ENCODE data around the gene LORICRIN. TPM values are rescaled to one million over a fixed set of nuclear protein-coding genes. Genes with fewer than 3 reads are reported as not detected.

LORICRIN gene
- total and polyA plus RNA-seq, 9 of the 15 experiments (the other 6 are each of a cell fraction or from before 2014, with no cell fraction given): not detected

- 0% methylated on average over 1 of the region's 1 CpG for WGBS (ENCODE audit: insufficient coverage, low coverage, missing lambda C conversion rate)
- in situ Hi-C loops (cut with MboI): no loop called here
- intact Hi-C loops (cut with micrococcal nuclease): no loop called here
- Histone ChIP-seq H3K79me2 (ENCODE audit: control insufficient read depth, insufficient read depth, low read length) (no peaks in the 10 kb centered on the region), H3K4me1 (replicated peaks in 1 of 2; ENCODE audit: control insufficient read depth in 2 of 2, insufficient read depth in 2 of 2, low read length in 2 of 2) (no peaks in the 10 kb centered on the region), H3K27me3 (ENCODE audit: control insufficient read depth in 2 of 2, insufficient read depth in 2 of 2, low read length in 2 of 2) (peaks cover 1 to 3% of the 10 kb centered on the region in 2 experiments; a peak in 4 of 5 replicates), H3K4me3 (no peak overlapping the region), H3K9me1 (ENCODE audit: control insufficient read depth, insufficient read depth, low read length) (no peaks in the 10 kb centered on the region), H2AFZ (ENCODE audit: low read depth, low read length) (no peak overlapping the region), H3K27ac (ENCODE audit: extremely low read depth, low read depth, low read length) (no peak overlapping the region), H3K9ac (ENCODE audit: insufficient read depth in 1 of 2, low read depth in 2 of 2, low read length in 2 of 2) (no peak overlapping the region), H3K4me2 (ENCODE audit: insufficient read depth, low read length) (no peak overlapping the region), H4K20me1 (replicated peaks; ENCODE audit: control insufficient read depth, insufficient read depth, low read length) (no peaks in the 10 kb centered on the region), H3K9me3 (replicated peaks; ENCODE audit: control insufficient read depth, insufficient read depth, low read depth, low read length) (no peaks in the 10 kb centered on the region), H3K36me3 (ENCODE audit: control insufficient read depth, insufficient read depth, low read length) (no peaks in the 10 kb centered on the region)
- DNase-seq (ENCODE audit: extremely low read depth in 1 of 4, low spot score in 3 of 4) (no peak), ATAC-seq (no peak), FAIRE-seq (no peak)
- TF ChIP-seq, protein P1, sequence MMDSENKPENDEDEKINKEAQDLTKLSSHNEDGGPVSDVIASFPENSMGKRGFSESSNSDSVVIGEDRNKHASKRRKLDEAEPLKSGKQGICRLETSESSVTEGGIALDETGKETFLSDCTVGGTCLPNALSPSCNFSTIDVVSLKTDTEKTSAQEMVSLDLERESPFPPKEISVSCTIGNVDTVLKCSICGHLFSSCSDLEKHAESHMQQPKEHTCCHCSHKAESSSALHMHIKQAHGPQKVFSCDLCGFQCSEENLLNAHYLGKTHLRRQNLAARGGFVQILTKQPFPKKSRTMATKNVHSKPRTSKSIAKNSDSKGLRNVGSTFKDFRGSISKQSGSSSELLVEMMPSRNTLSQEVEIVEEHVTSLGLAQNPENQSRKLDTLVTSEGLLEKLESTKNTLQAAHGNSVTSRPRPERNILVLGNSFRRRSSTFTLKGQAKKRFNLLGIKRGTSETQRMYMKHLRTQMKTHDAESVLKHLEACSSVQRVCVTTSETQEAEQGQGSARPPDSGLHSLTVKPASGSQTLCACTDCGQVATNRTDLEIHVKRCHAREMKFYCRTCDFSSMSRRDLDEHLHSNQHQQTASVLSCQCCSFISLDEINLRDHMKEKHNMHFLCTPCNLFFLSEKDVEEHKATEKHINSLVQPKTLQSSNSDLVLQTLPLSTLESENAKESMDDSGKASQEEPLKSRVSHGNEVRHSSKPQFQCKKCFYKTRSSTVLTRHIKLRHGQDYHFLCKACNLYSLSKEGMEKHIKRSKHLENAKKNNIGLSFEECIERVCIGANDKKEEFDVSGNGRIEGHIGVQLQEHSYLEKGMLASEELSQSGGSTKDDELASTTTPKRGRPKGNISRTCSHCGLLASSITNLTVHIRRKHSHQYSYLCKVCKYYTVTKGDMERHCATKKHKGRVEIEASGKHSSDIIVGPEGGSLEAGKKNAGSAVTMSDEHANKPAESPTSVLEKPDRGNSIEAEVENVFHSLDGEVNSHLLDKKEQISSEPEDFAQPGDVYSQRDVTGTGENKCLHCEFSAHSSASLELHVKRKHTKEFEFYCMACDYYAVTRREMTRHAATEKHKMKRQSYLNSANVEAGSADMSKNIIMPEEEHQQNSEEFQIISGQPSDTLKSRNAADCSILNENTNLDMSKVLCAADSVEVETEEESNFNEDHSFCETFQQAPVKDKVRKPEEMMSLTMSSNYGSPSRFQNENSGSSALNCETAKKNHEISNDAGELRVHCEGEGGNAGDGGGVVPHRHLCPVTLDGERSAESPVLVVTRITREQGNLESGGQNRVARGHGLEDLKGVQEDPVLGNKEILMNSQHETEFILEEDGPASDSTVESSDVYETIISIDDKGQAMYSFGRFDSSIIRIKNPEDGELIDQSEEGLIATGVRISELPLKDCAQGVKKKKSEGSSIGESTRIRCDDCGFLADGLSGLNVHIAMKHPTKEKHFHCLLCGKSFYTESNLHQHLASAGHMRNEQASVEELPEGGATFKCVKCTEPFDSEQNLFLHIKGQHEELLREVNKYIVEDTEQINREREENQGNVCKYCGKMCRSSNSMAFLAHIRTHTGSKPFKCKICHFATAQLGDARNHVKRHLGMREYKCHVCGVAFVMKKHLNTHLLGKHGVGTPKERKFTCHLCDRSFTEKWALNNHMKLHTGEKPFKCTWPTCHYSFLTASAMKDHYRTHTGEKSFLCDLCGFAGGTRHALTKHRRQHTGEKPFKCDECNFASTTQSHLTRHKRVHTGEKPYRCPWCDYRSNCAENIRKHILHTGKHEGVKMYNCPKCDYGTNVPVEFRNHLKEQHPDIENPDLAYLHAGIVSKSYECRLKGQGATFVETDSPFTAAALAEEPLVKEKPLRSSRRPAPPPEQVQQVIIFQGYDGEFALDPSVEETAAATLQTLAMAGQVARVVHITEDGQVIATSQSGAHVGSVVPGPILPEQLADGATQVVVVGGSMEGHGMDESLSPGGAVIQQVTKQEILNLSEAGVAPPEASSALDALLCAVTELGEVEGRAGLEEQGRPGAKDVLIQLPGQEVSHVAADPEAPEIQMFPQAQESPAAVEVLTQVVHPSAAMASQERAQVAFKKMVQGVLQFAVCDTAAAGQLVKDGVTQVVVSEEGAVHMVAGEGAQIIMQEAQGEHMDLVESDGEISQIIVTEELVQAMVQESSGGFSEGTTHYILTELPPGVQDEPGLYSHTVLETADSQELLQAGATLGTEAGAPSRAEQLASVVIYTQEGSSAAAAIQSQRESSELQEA (IDR thresholded peaks at IDR 0.05; ENCODE audit: low read depth): no peak
- TF ChIP-seq TCF3 (CRISPR knock-in tag; IDR thresholded peaks at IDR 0.05): no peak
- TF ChIP-seq, protein P2, sequence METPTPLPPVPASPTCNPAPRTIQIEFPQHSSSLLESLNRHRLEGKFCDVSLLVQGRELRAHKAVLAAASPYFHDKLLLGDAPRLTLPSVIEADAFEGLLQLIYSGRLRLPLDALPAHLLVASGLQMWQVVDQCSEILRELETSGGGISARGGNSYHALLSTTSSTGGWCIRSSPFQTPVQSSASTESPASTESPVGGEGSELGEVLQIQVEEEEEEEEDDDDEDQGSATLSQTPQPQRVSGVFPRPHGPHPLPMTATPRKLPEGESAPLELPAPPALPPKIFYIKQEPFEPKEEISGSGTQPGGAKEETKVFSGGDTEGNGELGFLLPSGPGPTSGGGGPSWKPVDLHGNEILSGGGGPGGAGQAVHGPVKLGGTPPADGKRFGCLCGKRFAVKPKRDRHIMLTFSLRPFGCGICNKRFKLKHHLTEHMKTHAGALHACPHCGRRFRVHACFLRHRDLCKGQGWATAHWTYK (CRISPR knock-in tag; IDR thresholded peaks at IDR 0.05): no peak
- no peak for TF ChIP-seq HDAC2 (IDR thresholded peaks at IDR 0.05)
- TF ChIP-seq ZNF217 (CRISPR knock-in tag; IDR thresholded peaks at IDR 0.05): no peak
- no peak for TF ChIP-seq BMI1 (IDR thresholded peaks at IDR 0.05; ENCODE audit: low read length)
- TF ChIP-seq ATF1 (CRISPR knock-in tag; IDR thresholded peaks at IDR 0.05): no peak
- no peak for TF ChIP-seq ATF1 (tag; IDR thresholded peaks at IDR 0.05)
- TF ChIP-seq ZNF561 (CRISPR knock-in tag; conservative IDR thresholded peaks at IDR 0.05): no peak
- TF ChIP-seq CBX8 (IDR thresholded peaks at IDR 0.05; ENCODE audit: borderline replicate concordance, extremely low read depth, low read depth, low read length, poor library complexity, severe bottlenecking): no peak
- no peak for TF ChIP-seq SMARCB1 (IDR thresholded peaks at IDR 0.05; ENCODE audit: insufficient read length, low read depth)
- no peak for TF ChIP-seq TEAD1 (CRISPR knock-in tag; IDR thresholded peaks at IDR 0.05)
- no TSS peak for BruUV-seq (replicated peaks)
- CTCF ChIA-PET (ENCODE audit: low intra/inter-chr PET ratio): no interaction called here
- POLR2A ChIA-PET: interaction anchor here (0.6 kb wide), 1 partner anchor 235 kb away, joined by 6 read pairs; no protein-coding TSS in a partner anchor
Measured at GRCh38 chr1:153253693-153254092, 5.8 kb upstream of the LORICRIN start.
